Esophagus muscularis mucosa (tissue), 4 donors: ENCODE data around the gene TDRD6.

Experiments
- EP300 ChIP-seq: sonication (generic); formaldehyde crosslinking; IDR thresholded peaks from one replicate; pipeline ENCODE4 v1.6.1; 2017; ENCODE audit warnings: antibody characterized with exemption
- POLR2AphosphoS5 ChIP-seq, 2 donors: sonication (generic); formaldehyde crosslinking; IDR thresholded peaks; one replicate each; pipeline ENCODE4 v1.6.1; 2017; ENCODE audit warnings: antibody characterized with exemption in 2 of 2
- TF ChIP-seq, protein P1 (sequence below), 3 experiments: fragments of 200-600 bp in 2 of 3; fragments of 450-650 bp in 1 of 3; sonication (generic) in 2 of 3; IDR thresholded peaks; one replicate each; pipeline ENCODE4 v1.5.1; 2017 to 2019; ENCODE audit warnings: antibody characterized with exemption in 3 of 3, mild to moderate bottlenecking in 2 of 3, moderate library complexity in 1 of 3

DNA sequence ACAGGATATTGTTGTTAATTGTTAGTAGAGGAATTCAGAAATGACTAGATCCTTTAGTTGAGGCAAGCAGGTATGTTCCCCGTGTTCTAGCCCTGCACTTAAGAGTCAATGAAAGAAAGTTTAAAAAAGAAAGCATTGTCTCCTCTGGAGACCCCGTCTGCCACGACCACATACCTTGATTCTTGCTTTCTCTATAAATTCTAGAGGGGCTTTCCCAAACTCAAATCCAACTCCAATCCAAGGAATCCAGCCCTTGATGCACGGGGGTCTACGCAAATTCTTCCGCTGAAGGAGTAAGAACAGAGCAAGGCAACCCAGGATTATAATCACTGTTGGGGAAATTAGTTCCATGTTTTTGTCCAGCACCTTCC is 35.5 kb upstream of the TDRD6 start:
- TF ChIP-seq EP300 (no peak), POLR2AphosphoS5 (IDR thresholded peaks at IDR 0.05) (no peak)
- TF ChIP-seq, protein P1, sequence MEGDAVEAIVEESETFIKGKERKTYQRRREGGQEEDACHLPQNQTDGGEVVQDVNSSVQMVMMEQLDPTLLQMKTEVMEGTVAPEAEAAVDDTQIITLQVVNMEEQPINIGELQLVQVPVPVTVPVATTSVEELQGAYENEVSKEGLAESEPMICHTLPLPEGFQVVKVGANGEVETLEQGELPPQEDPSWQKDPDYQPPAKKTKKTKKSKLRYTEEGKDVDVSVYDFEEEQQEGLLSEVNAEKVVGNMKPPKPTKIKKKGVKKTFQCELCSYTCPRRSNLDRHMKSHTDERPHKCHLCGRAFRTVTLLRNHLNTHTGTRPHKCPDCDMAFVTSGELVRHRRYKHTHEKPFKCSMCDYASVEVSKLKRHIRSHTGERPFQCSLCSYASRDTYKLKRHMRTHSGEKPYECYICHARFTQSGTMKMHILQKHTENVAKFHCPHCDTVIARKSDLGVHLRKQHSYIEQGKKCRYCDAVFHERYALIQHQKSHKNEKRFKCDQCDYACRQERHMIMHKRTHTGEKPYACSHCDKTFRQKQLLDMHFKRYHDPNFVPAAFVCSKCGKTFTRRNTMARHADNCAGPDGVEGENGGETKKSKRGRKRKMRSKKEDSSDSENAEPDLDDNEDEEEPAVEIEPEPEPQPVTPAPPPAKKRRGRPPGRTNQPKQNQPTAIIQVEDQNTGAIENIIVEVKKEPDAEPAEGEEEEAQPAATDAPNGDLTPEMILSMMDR (IDR thresholded peaks at IDR 0.05) = no peak
